A673 (cell line): ENCODE measurements around the gene SUPT3H.

Source experiments
- EZH2 ChIP-seq: fragments of 200-600 bp; sonication (generic); IDR thresholded peaks from 2 replicates; pipeline ENCODE4 v1.6.1; 2017; ENCODE audit warnings: borderline replicate concordance, low read depth, mild to moderate bottlenecking, mixed read lengths, antibody characterized with exemption, low read length; ENCODE audit not compliant: poor library complexity, severe bottlenecking
- TF ChIP-seq, protein P1 (sequence below): fragments of 300-800, 200-600 bp; sonication (generic); conservative IDR thresholded peaks from 2 replicates; pipeline ENCODE4 v1.5.1; 2017; ENCODE audit warnings: low read depth, mild to moderate bottlenecking, antibody characterized with exemption, low read length, moderate library complexity, mixed read lengths

DNA sequence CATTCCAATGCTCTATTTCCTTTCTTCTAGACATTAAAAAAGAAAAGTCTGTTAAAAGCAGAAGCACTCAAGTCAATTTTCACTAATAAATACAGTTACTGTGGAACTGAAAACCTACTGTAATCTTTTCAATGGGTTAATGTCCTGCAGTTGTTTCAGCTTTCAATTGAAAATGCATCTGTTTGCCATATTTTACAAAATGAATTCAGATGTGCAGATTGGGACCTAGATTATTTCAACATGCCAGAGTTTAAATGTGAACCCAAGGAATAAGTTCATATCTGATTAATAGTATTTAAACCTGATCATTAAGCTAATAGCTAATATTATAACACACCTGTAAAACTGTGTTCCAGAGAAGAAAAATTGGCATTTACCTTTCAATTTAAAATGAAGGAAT is 9.7 kb downstream of the SUPT3H start:
- TF ChIP-seq, protein P1, sequence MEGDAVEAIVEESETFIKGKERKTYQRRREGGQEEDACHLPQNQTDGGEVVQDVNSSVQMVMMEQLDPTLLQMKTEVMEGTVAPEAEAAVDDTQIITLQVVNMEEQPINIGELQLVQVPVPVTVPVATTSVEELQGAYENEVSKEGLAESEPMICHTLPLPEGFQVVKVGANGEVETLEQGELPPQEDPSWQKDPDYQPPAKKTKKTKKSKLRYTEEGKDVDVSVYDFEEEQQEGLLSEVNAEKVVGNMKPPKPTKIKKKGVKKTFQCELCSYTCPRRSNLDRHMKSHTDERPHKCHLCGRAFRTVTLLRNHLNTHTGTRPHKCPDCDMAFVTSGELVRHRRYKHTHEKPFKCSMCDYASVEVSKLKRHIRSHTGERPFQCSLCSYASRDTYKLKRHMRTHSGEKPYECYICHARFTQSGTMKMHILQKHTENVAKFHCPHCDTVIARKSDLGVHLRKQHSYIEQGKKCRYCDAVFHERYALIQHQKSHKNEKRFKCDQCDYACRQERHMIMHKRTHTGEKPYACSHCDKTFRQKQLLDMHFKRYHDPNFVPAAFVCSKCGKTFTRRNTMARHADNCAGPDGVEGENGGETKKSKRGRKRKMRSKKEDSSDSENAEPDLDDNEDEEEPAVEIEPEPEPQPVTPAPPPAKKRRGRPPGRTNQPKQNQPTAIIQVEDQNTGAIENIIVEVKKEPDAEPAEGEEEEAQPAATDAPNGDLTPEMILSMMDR: no peak
- TF ChIP-seq EZH2: no peak
